Prostate gland (tissue), 2 donors: Measurements from ENCODE around the gene BAIAP3. TPM values are rescaled to one million over a fixed set of nuclear protein-coding genes. Genes with fewer than 3 reads are reported as not detected.
A peak's percentile ranks its signal among the peaks of the same experiment; 100 is the strongest.
"Not testable (repeated sequence)": the region's sequence is repeated elsewhere in the genome, so short reads cannot be mapped to it uniquely, and the experiment has no call there.

Source experiments
- DNase-seq: peaks from one replicate; pipeline ENCODE4 v3.0.0-alpha.2; 2019; ENCODE audit warnings: low spot score
- H3K27ac ChIP-seq, 2 donors: fragments of 200-600 bp; sonication (generic); 2 replicates each; pipeline ENCODE4 v1.5.1; 2017 to 2019
- H3K27me3 ChIP-seq: fragments of 200-600 bp; sonication (generic); replicated peaks from 2 replicates; pipeline ENCODE4 v1.5.1; 2019; ENCODE audit not compliant: insufficient read depth
- H3K36me3 ChIP-seq, 2 donors: fragments of 200-600 bp; sonication (generic); 1 replicate in 1 of 2; 2 replicates in 1 of 2; pipeline versions ENCODE4 v1.5.1 to v1.8.1; 2017 to 2019
- H3K4me1 ChIP-seq: fragments of 200-600 bp; sonication (generic); replicated peaks from 2 replicates; pipeline ENCODE4 v1.5.1; 2019
- H3K4me3 ChIP-seq, 2 donors: fragments of 200-600 bp; sonication (generic); 2 replicates each; pipeline ENCODE4 v1.5.1; 2017 to 2019
- H3K9me3 ChIP-seq: fragments of 200-600 bp; sonication (generic); 2 replicates; pipeline ENCODE4 v1.5.1; 2017
- POLR2A ChIP-seq: fragments of 450-650 bp; IDR thresholded peaks from one replicate; pipeline ENCODE4 v1.6.1; 2016; ENCODE audit warnings: antibody characterized with exemption, mild to moderate bottlenecking
- POLR2AphosphoS5 ChIP-seq: sonication (generic); formaldehyde crosslinking; IDR thresholded peaks from one replicate; pipeline ENCODE4 v1.6.1; 2017; ENCODE audit warnings: antibody characterized with exemption
- WGBS: methylation state at CpG from one replicate; pipeline ENCODE4 v1.1.5; 2018; 5-methylcytosine and 5-hydroxymethylcytosine counted together
- intact Hi-C: fragments of 100-400 bp; cut with DNase I; formaldehyde crosslinking; loops from one replicate; pipeline ENCODE4 v1.14.2; 2022
- total RNA-seq, 2 donors: library from RNA; depleted of rRNA; stranded (reverse); fragments of >200 nt; gene quantifications; one replicate each; pipeline ENCODE4 v1.1.0, GENCODE V29; 2016
- TF ChIP-seq, protein P1 (sequence below), 4 experiments: fragments of 200-600 bp in 2 of 4; fragments of 450-650 bp in 2 of 4; sonication (generic) in 2 of 4; IDR thresholded peaks; 1 replicate in 3 of 4; 2 replicates in 1 of 4; pipeline ENCODE4 v1.5.1; 2016 to 2019; ENCODE audit warnings: antibody characterized with exemption in 4 of 4, mild to moderate bottlenecking in 2 of 4, moderate library complexity in 2 of 4

BAIAP3 gene
- total RNA-seq, 2 donors from 2014 or later = 12.1 to 41.6 TPM

- no peak for TF ChIP-seq POLR2AphosphoS5
- no peak for TF ChIP-seq POLR2A
- TF ChIP-seq, protein P1, sequence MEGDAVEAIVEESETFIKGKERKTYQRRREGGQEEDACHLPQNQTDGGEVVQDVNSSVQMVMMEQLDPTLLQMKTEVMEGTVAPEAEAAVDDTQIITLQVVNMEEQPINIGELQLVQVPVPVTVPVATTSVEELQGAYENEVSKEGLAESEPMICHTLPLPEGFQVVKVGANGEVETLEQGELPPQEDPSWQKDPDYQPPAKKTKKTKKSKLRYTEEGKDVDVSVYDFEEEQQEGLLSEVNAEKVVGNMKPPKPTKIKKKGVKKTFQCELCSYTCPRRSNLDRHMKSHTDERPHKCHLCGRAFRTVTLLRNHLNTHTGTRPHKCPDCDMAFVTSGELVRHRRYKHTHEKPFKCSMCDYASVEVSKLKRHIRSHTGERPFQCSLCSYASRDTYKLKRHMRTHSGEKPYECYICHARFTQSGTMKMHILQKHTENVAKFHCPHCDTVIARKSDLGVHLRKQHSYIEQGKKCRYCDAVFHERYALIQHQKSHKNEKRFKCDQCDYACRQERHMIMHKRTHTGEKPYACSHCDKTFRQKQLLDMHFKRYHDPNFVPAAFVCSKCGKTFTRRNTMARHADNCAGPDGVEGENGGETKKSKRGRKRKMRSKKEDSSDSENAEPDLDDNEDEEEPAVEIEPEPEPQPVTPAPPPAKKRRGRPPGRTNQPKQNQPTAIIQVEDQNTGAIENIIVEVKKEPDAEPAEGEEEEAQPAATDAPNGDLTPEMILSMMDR (IDR thresholded peaks at IDR 0.05) = no peak
- no peaks in the 10 kb centered on the region for H3K36me3 ChIP-seq
- WGBS = 67% methylated on average over 17 of the region's 17 CpGs
- H3K4me1 ChIP-seq = peaks cover 4% of the 10 kb centered on the region
- H3K9me3 ChIP-seq = no peaks in the 10 kb centered on the region
- H3K27ac ChIP-seq = no peak overlapping the region
- DNase-seq = no peak
- intact Hi-C loops = no loop called here
- H3K4me3 ChIP-seq = no peak overlapping the region
- no peaks in the 10 kb centered on the region for H3K27me3 ChIP-seq
These were observed 7.1 kb upstream of the BAIAP3 start for GRCh38 chr16:1326391-1326790.

DNA sequence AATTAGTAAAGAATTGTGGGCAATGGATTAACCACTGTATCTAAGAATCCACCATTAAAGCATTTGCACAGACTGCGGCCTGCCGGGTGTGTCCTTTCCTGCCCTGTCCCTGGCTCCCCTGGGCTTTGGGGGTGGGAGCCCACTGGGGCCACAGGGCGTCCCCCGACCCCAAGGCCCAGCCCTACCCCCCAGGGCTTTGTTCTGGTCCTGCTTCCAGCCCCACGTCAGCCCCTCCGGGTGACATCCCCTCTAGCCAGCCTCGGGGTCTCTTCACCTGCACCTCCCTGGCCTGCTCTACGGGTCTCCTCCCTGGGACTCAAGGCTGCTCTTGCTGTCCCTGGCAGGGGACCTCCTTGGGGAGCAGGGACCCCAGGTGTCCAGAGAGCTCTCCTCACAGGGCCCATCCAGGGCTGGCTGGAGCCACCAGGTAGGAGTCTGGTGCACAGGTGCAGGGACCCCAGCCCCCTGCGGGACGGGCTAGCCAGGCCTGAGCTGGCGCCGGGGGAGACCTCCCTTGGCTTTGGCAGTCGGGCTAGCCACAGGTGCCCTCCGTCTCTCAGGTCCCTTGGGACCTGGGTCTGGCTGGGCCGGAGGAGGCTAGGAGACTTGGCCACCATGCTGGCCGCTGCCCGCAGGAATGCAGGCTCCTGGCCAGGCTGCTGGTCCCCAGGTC, 6.4 kb upstream of the BAIAP3 start:
- 72% methylated on average over 16 of the region's 17 CpGs for WGBS
- TF ChIP-seq POLR2A (no peak), POLR2AphosphoS5 (no peak)
- TF ChIP-seq, protein P1 (IDR thresholded peaks at IDR 0.05) = no peak
- DNase-seq = no peak
- H3K4me1 ChIP-seq = peaks cover 10% of the 10 kb centered on the region
- no peak overlapping the region for H3K27ac ChIP-seq
- no peaks in the 10 kb centered on the region for H3K36me3 ChIP-seq
- H3K27me3 ChIP-seq = no peaks in the 10 kb centered on the region
- intact Hi-C loops = no loop called here
- no peaks in the 10 kb centered on the region for H3K9me3 ChIP-seq
- no peak overlapping the region for H3K4me3 ChIP-seq

DNA sequence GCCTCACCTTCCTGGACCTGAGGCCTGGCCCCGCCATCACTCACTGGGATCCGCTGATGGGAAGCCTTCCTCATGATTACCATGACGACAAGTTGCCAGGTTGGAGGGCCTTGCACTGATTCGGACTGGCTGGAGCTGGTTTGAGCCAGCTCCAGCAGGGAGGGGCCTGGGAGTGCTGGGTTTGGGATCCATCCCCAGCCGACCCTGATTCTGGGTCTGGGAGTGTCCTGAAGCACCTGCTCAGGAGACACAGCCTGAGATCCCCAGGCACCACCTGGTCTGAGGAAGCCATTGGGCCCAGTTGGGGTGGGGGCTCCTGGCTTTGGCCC, 5.9 kb upstream of the BAIAP3 start:
- Histone ChIP-seq H3K36me3 (no peaks in the 10 kb centered on the region), H3K9me3 (no peaks in the 10 kb centered on the region), H3K4me1 (peaks cover 14% of the 10 kb centered on the region), H3K27ac (no peak overlapping the region), H3K27me3 (no peaks in the 10 kb centered on the region), H3K4me3 (no peak overlapping the region)
- no peak for DNase-seq
- 64% methylated on average over 5 of the region's 5 CpGs for WGBS
- TF ChIP-seq POLR2A (no peak), POLR2AphosphoS5 (no peak)
- TF ChIP-seq, protein P1 (IDR thresholded peaks at IDR 0.05) = no peak
- intact Hi-C loops = no loop called here

DNA sequence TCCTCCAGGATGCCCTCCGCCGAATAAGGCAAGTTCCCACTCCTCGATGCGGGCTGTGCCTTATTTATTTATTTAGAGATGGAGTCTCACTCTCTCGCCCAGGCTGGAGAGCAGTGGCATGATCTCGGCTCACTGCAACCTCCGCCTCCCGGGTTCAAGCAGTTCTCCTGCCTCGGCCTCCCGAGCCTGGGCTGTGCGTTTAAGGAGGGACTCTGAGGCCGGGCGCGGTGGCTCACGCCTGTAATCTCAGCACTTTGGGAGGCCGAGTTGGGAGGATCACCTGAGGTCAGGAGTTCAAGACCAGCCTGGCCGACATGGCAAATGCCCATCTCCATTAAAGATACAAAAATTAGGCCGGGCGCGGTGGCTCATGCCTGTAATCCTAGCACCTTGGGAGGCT, 5.3 kb upstream of the BAIAP3 start:
- H3K27me3 ChIP-seq, H3K36me3 ChIP-seq, H3K4me3 ChIP-seq, intact Hi-C loops, H3K9me3 ChIP-seq, DNase-seq, H3K27ac ChIP-seq: not testable (repeated sequence)
- H3K4me1 ChIP-seq = peaks cover 18% of the 10 kb centered on the region
- WGBS = 89% methylated on average over 20 of the region's 20 CpGs

- H3K36me3 ChIP-seq, H3K27ac ChIP-seq, DNase-seq, H3K27me3 ChIP-seq, intact Hi-C loops, H3K9me3 ChIP-seq, H3K4me3 ChIP-seq: not testable (repeated sequence)
- WGBS = 92% methylated on average over 10 of the region's 10 CpGs
- peaks cover 18% of the 10 kb centered on the region for H3K4me1 ChIP-seq
These were observed 4.5 kb upstream of the BAIAP3 start for GRCh38 chr16:1328961-1329360.

GRCh38 chr16:1330260-1330914, 3.1 kb upstream of the BAIAP3 start:
- Histone ChIP-seq H3K4me1 (peaks cover 19% of the 10 kb centered on the region), H3K36me3 (no peaks in the 10 kb centered on the region), H3K4me3 (no peak overlapping the region), H3K9me3 (no peaks in the 10 kb centered on the region), H3K27me3 (no peaks in the 10 kb centered on the region), H3K27ac (no peak overlapping the region)
- DNase-seq = no peak
- TF ChIP-seq, protein P1 (IDR thresholded peaks at IDR 0.05) = peak in 1 of 4 experiments; percentile 12
- no peak for TF ChIP-seq POLR2AphosphoS5
- WGBS = 72% methylated on average over 17 of the region's 17 CpGs
- intact Hi-C loops = no loop called here
